HT-29 (cell line): Measurements from ENCODE around the gene CCDC192. TPM values are rescaled to one million over a fixed set of nuclear protein-coding genes. Genes with fewer than 3 reads are reported as not detected.

Experiments used
- DNase-seq: peaks from one replicate; pipeline ENCODE4 v3.0.0-alpha.2; 2015; ENCODE audit warnings: low spot score
- total RNA-seq: library from RNA; depleted of rRNA; stranded (reverse); fragments of >200 nt; shearing (Covaris generic); gene quantifications from 2 replicates; pipeline ENCODE4 v1.2.3, GENCODE V29; 2014

Gene CCDC192
- total RNA-seq, 1 experiment from 2014 or later: not detected

GRCh38 chr5:127919818-127920217 lies 216.6 kb downstream of the CCDC192 start:
- DNase-seq: no peak

- no peak for DNase-seq
Observed at GRCh38 chr5:127920936-127921335, 217.7 kb downstream of the CCDC192 start.

GRCh38 chr5:127922603-127923002 lies 219.4 kb downstream of the CCDC192 start:
- no peak for DNase-seq

- peak; percentile 76 for DNase-seq
Observed at GRCh38 chr5:127923804-127924570, 220.8 kb downstream of the CCDC192 start.

GRCh38 chr5:127924606-127925005 lies 221.4 kb downstream of the CCDC192 start:
- peak; percentile 43 for DNase-seq

- DNase-seq: peak; percentile 64
Observed at GRCh38 chr5:127925916-127926315, 222.7 kb downstream of the CCDC192 start.

- DNase-seq: no peak
Observed at GRCh38 chr5:127926974-127927373, 223.8 kb downstream of the CCDC192 start.

- no peak for DNase-seq
Observed at GRCh38 chr5:127928053-127928452, 224.9 kb downstream of the CCDC192 start.

- DNase-seq: peak; percentile 82
Observed at GRCh38 chr5:127930311-127930710, 227.1 kb downstream of the CCDC192 start.

- DNase-seq: no peak
Observed at GRCh38 chr5:127931396-127931795, 228.2 kb downstream of the CCDC192 start.

GRCh38 chr5:127933348-127933747 lies 230.2 kb downstream of the CCDC192 start:
- no peak for DNase-seq

GRCh38 chr5:127934791-127935256 lies 231.6 kb downstream of the CCDC192 start:
- peak; percentile 95 for DNase-seq

- DNase-seq: no peak
Observed at GRCh38 chr5:127935398-127935797, 232.2 kb downstream of the CCDC192 start.

GRCh38 chr5:127936439-127936972 lies 233.3 kb downstream of the CCDC192 start:
- peak; percentile 58 for DNase-seq

- DNase-seq: no peak
Observed at GRCh38 chr5:127938746-127939145, 235.6 kb downstream of the CCDC192 start.

GRCh38 chr5:127940854-127941253 lies 237.7 kb downstream of the CCDC192 start:
- no peak for DNase-seq

- DNase-seq: no peak
Observed at GRCh38 chr5:127941646-127942045, 238.5 kb downstream of the CCDC192 start.

- peak; percentile 50 for DNase-seq
Observed at GRCh38 chr5:127942246-127943060, 239.3 kb downstream of the CCDC192 start.

GRCh38 chr5:127943061-127943371 lies 239.8 kb downstream of the CCDC192 start:
- DNase-seq: no peak

GRCh38 chr5:127944125-127944524 lies 240.9 kb downstream of the CCDC192 start:
- no peak for DNase-seq

GRCh38 chr5:127947941-127948340 lies 244.8 kb downstream of the CCDC192 start:
- no peak for DNase-seq

- peak; percentile 74 for DNase-seq
Observed at GRCh38 chr5:127950707-127951391, 247.7 kb downstream of the CCDC192 start.
